ENCODE data around the gene TCL1B. TPM values are rescaled to one million over a fixed set of nuclear protein-coding genes. Genes with fewer than 3 reads are reported as not detected.

TCL1B gene
- total RNA-seq, 1 experiment from 2014 or later = not detected

- intact Hi-C loops (cut with micrococcal nuclease; ENCODE audit: unreplicated experiment) = no loop called here
- ATAC-seq = no peak
- no TSS peak for BruUV-seq (replicated peaks)
- no peak overlapping the region for H3K4me3 ChIP-seq (ENCODE audit: low read depth in 2 of 2, low read length in 2 of 2)
- H3K27me3 ChIP-seq (ENCODE audit: control insufficient read depth, insufficient read depth, low read length) = no peaks in the 10 kb centered on the region
- no peak overlapping the region for H3K27ac ChIP-seq (ENCODE audit: low read length)
- H3K4me1 ChIP-seq (ENCODE audit: control insufficient read depth, insufficient read depth, low read length) = no peaks in the 10 kb centered on the region
- no peak for TF ChIP-seq SIN3A (IDR thresholded peaks at IDR 0.05; ENCODE audit: borderline replicate concordance, insufficient read depth, low read depth, low read length)
- no peak for TF ChIP-seq TCF7L2 (IDR thresholded peaks at IDR 0.05; ENCODE audit: low read depth, low read length)
- no peak for TF ChIP-seq POLR2AphosphoS5 (IDR thresholded peaks at IDR 0.05; ENCODE audit: low read depth, low read length)
- no peak for TF ChIP-seq REST (IDR thresholded peaks at IDR 0.05; ENCODE audit: insufficient read depth in 1 of 2, low read depth in 2 of 2, low read length in 1 of 2)
- TF ChIP-seq CTCF (IDR thresholded peaks at IDR 0.05) = no peak
- no peaks in the 10 kb centered on the region for H3K36me3 ChIP-seq (ENCODE audit: control insufficient read depth, insufficient read depth, low read length)
- ChIA-PET POLR2A (no interaction called here), CTCF (interaction anchor here (0.7 kb wide), 1 partner anchor 132 kb away, joined by 3 read pairs; no protein-coding TSS in a partner anchor)
- in situ Hi-C loops (cut with HindIII; ENCODE audit: low pct_unique_long_range_greater_than_20kb, low sequenced_read_pairs) = no loop called here
- no peaks in the 10 kb centered on the region for H3K9me3 ChIP-seq (ENCODE audit: control insufficient read depth, insufficient read depth, low read depth, low read length)
- DNase-seq (ENCODE audit: low read depth, low spot score) = no peak
Observed at GRCh38 chr14:95690815-95691214, 4.6 kb downstream of the TCL1B start.

GRCh38 chr14:95691591-95691990 is 5.4 kb downstream of the TCL1B start:
- no peaks in the 10 kb centered on the region for H3K36me3 ChIP-seq (ENCODE audit: control insufficient read depth, insufficient read depth, low read length)
- H3K4me1 ChIP-seq (ENCODE audit: control insufficient read depth, insufficient read depth, low read length) = no peaks in the 10 kb centered on the region
- H3K27ac ChIP-seq (ENCODE audit: low read length) = no peak overlapping the region
- POLR2A ChIA-PET = no interaction called here
- H3K4me3 ChIP-seq (ENCODE audit: low read depth in 2 of 2, low read length in 2 of 2) = no peak overlapping the region
- intact Hi-C loops (cut with micrococcal nuclease; ENCODE audit: unreplicated experiment) = no loop called here
- CTCF ChIA-PET = no interaction called here
- no peak for ATAC-seq
- BruUV-seq (replicated peaks) = no TSS peak
- H3K9me3 ChIP-seq (ENCODE audit: control insufficient read depth, insufficient read depth, low read depth, low read length) = no peaks in the 10 kb centered on the region
- no peak for DNase-seq (ENCODE audit: low read depth, low spot score)
- no peaks in the 10 kb centered on the region for H3K27me3 ChIP-seq (ENCODE audit: control insufficient read depth, insufficient read depth, low read length)
- in situ Hi-C loops (cut with HindIII; ENCODE audit: low pct_unique_long_range_greater_than_20kb, low sequenced_read_pairs) = no loop called here
- TF ChIP-seq TCF7L2 (IDR thresholded peaks at IDR 0.05; ENCODE audit: low read depth, low read length) (no peak), POLR2AphosphoS5 (IDR thresholded peaks at IDR 0.05; ENCODE audit: low read depth, low read length) (no peak), SIN3A (IDR thresholded peaks at IDR 0.05; ENCODE audit: borderline replicate concordance, insufficient read depth, low read depth, low read length) (no peak), REST (IDR thresholded peaks at IDR 0.05; ENCODE audit: insufficient read depth in 1 of 2, low read depth in 2 of 2, low read length in 1 of 2) (no peak), CTCF (IDR thresholded peaks at IDR 0.05) (no peak)

Data from Panc1 (cell line).